ENCODE measurements around the gene JAKMIP1. TPM values are rescaled to one million over a fixed set of nuclear protein-coding genes. Genes with fewer than 3 reads are reported as not detected.

JAKMIP1 gene
- polyA plus RNA-seq, 1 donor from 2014 or later: 15.3 TPM

- H3K27me3 ChIP-seq (ENCODE audit: insufficient read depth, low read depth, low read length): no peaks in the 10 kb centered on the region
- no peak overlapping the region for H3K4me2 ChIP-seq (ENCODE audit: low read length)
- H3K4me3 ChIP-seq (ENCODE audit: low read length): no peak overlapping the region
- no peak overlapping the region for H3K9ac ChIP-seq (ENCODE audit: low read length)
- no peaks in the 10 kb centered on the region for H3K79me2 ChIP-seq (replicated peaks; ENCODE audit: insufficient read depth, low read length)
- H2AFZ ChIP-seq (ENCODE audit: low read depth, low read length): no peak overlapping the region
- no peaks in the 10 kb centered on the region for H3F3A ChIP-seq (ENCODE audit: insufficient read depth, low read length, poor library complexity, severe bottlenecking)
- no peaks in the 10 kb centered on the region for H4K20me1 ChIP-seq (ENCODE audit: insufficient read depth)
- no peaks in the 10 kb centered on the region for H3K9me3 ChIP-seq (ENCODE audit: low read length)
- no peaks in the 10 kb centered on the region for H3K36me3 ChIP-seq (ENCODE audit: insufficient read depth, low read length)
- no peaks in the 10 kb centered on the region for H3K9me2 ChIP-seq (ENCODE audit: insufficient read depth, low read length)
- no peak overlapping the region for H3K27ac ChIP-seq (ENCODE audit: low read length)
- no peak for TF ChIP-seq SMC3 (conservative IDR thresholded peaks at IDR 0.05; ENCODE audit: poor library complexity)
These were observed 40.9 kb upstream of the JAKMIP1 start for GRCh38 chr4:6241062-6241845.

- Histone ChIP-seq H3K27ac (ENCODE audit: low read length) (no peak overlapping the region), H3K36me3 (ENCODE audit: insufficient read depth, low read length) (no peaks in the 10 kb centered on the region), H3K4me2 (ENCODE audit: low read length) (no peak overlapping the region), H3K4me3 (ENCODE audit: low read length) (no peak overlapping the region), H3F3A (ENCODE audit: insufficient read depth, low read length, poor library complexity, severe bottlenecking) (no peaks in the 10 kb centered on the region), H3K9ac (ENCODE audit: low read length) (no peak overlapping the region), H2AFZ (ENCODE audit: low read depth, low read length) (no peak overlapping the region), H3K9me3 (ENCODE audit: low read length) (no peaks in the 10 kb centered on the region), H4K20me1 (ENCODE audit: insufficient read depth) (no peaks in the 10 kb centered on the region), H3K79me2 (replicated peaks; ENCODE audit: insufficient read depth, low read length) (no peaks in the 10 kb centered on the region), H3K9me2 (ENCODE audit: insufficient read depth, low read length) (no peaks in the 10 kb centered on the region), H3K27me3 (ENCODE audit: insufficient read depth, low read depth, low read length) (no peaks in the 10 kb centered on the region)
- TF ChIP-seq POLR2AphosphoS5 (IDR thresholded peaks at IDR 0.05) (no peak), CTCF (IDR thresholded peaks at IDR 0.05; ENCODE audit: poor library complexity, severe bottlenecking) (no peak), EP300 (conservative IDR thresholded peaks at IDR 0.05; ENCODE audit: poor library complexity, severe bottlenecking) (no peak), REST (IDR thresholded peaks at IDR 0.05; ENCODE audit: borderline replicate concordance) (no peak), RAD21 (conservative IDR thresholded peaks at IDR 0.05) (no peak), EZH2 (IDR thresholded peaks at IDR 0.05; ENCODE audit: borderline replicate concordance, insufficient read depth, low read length, poor library complexity, severe bottlenecking) (no peak), TAF1 (IDR thresholded peaks at IDR 0.05; ENCODE audit: low read depth) (no peak), SMC3 (conservative IDR thresholded peaks at IDR 0.05; ENCODE audit: poor library complexity) (no peak), MXI1 (conservative IDR thresholded peaks at IDR 0.05; ENCODE audit: poor library complexity, severe bottlenecking) (no peak)
These were observed 39.6 kb upstream of the JAKMIP1 start for GRCh38 chr4:6239968-6240367.

Data from neural cell (in vitro differentiated cells).